K562 treated with DMSO at 1 percent for 4 hours (cell line): ENCODE measurements around the gene CTXND1. TPM values are rescaled to one million over a fixed set of nuclear protein-coding genes. Genes with fewer than 3 reads are reported as not detected.

ENCODE experiments used
- total RNA-seq: library from RNA; unstranded; fragments of 300-600 nt; gene quantifications from 2 replicates; pipeline ENCODE4 v1.2.3, GENCODE V29; 2022; ENCODE audit not compliant: insufficient read depth

Gene CTXND1
- total RNA-seq = not detected in 2 replicates

DNA sequence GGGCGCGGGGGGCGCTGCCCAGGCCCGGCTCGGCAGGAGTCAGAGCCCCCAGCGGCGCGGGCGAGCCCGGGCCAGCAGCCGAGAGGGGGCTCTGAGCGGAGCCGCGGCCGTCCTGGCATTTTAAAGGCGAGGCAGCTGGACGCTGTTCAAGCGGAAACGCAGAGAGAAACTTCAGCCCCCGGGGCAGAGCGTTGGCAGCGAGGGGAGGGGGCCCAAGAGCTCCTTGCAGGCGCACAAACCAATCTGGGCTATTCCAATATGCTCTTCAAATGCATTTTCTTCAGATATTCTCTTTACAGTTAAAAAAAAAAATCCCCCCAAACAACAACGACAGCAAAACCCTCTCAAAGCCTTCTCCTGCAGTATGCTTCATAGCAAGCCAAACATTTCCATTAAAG lies at the start of gene CTXND1:
Gene CTXND1, minus strand, starts transcription at position 93 of the 398 bp plus-strand sequence. CDS start 50,264 bp downstream, outside the sequence.

DNA sequence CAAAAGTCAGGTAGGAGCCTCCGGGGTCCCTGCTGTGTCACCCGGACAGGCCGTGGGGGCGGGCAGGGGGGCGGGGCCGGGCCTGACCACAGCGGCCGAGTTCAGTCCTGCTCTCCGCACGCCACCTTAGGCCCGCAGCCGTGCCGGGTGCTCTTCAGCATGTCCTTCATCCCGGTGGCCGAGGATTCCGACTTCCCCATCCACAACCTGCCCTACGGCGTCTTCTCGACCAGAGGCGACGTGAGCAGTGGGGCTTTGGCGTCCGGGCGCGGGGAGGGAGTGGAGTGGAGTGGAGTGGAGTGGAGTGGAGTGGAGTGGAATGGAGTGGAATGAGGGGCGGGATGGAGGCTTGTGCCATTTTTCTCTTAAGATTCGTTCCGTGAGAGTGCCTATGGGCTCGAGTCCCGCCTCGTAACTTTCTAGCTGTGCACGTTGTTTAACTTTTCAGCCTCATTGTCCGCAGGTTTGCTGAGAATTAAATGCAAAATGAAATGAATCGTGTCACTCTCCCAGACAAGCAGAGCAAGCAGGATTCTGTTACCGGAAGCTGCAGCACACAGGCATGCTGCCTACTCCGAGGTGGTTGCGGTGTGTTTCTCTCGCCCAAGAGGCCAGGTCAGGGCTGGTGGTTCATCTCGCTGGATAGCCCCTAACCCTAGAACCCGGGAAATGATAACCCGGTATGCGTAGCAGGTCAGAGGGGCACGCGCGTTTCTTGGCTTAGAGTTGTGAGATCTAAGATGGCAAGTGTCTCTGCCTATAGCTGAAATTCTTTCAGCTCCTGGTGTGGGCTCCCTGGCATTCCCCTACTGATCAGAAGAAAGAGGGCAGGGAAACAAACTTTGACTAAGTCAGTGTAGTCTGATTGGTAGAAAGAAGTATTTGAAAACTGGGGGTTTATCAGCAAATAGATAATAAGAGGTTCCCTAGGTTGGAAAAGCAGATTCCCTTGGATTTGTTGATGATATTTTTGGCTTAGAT lies 98.8 kb downstream of the CTXND1 start, which contains the start of gene FAH:
Gene FAH, plus strand, starts transcription at position 104 of the 981 bp plus-strand sequence. Its CDS starts 56 bp downstream, at position 160.

Other genes starting within 250 kb of the CTXND1 start
- 77.2 and 99.1 TPM in 2 replicates for gene ZFAND6, start 192.5 kb downstream of the CTXND1 start, total RNA-seq
- gene FAH, start 99.2 kb downstream of the CTXND1 start, total RNA-seq = 121 and 160 TPM in 2 replicates
- not detected in 2 replicates for gene ARNT2, start 152.2 kb upstream of the CTXND1 start, total RNA-seq